CD4-positive, CD25-positive, alpha-beta regulatory T cell (primary cell): ENCODE measurements around the gene TMEM116. TPM values are rescaled to one million over a fixed set of nuclear protein-coding genes. Genes with fewer than 3 reads are reported as not detected.
A peak's percentile ranks its signal among the peaks of the same experiment; 100 is the strongest.
"Not testable (repeated sequence)": the region's sequence is repeated elsewhere in the genome, so short reads cannot be mapped to it uniquely, and the experiment has no call there.

ENCODE experiments used
- ATAC-seq, 2 donors: fragments of 150-1000 bp; cut with Tn5 transposase; one replicate each; pipeline ENCODE4 v1.10.0; 2021; ENCODE audit warnings: low read depth in 2 of 2, moderate number of reproducible peaks in 2 of 2, moderate library complexity in 1 of 2
- DNase-seq, 3 donors: peaks; one replicate each; pipeline versions ENCODE4 v3.0.0 to v3.0.0-alpha.2; 2012 to 2022; ENCODE audit warnings: mixed read lengths in 1 of 3
- H3K27ac ChIP-seq: one replicate; pipeline ENCODE4 v1.7.0; 2013; ENCODE audit warnings: mild to moderate bottlenecking, low read length; ENCODE audit not compliant: insufficient read depth, poor library complexity, severe bottlenecking
- H3K27me3 ChIP-seq: one replicate; pipeline ENCODE4 v1.7.0; 2013; ENCODE audit warnings: low read length; ENCODE audit not compliant: control insufficient read depth, insufficient read depth
- H3K36me3 ChIP-seq: one replicate; pipeline ENCODE4 v1.7.0; 2013; ENCODE audit warnings: mild to moderate bottlenecking, low read length, moderate library complexity; ENCODE audit not compliant: control insufficient read depth, insufficient read depth
- H3K4me1 ChIP-seq: 2 replicates; pipeline ENCODE4 v1.7.0; 2013; ENCODE audit warnings: mild to moderate bottlenecking, low read length; ENCODE audit not compliant: insufficient read depth, control insufficient read depth, poor library complexity, severe bottlenecking
- H3K4me3 ChIP-seq: one replicate; pipeline ENCODE4 v1.7.0; 2013; ENCODE audit warnings: low read depth, mild to moderate bottlenecking, low read length, moderate library complexity
- H3K9me3 ChIP-seq, 2 experiments: 1 replicate in 1 of 2; 2 replicates in 1 of 2; pipeline ENCODE4 v1.7.0; 2013; ENCODE audit warnings: low read length in 2 of 2, mild to moderate bottlenecking in 1 of 2, moderate library complexity in 1 of 2; ENCODE audit not compliant: control insufficient read depth in 2 of 2
- H3K27ac Mint-ChIP-seq, 3 donors: one replicate each; pipeline ENCODE4 v1.8.0; 2020 to 2022; ENCODE audit warnings: mild to moderate bottlenecking in 3 of 3, mixed read lengths in 3 of 3, moderate library complexity in 2 of 3
- H3K27me3 Mint-ChIP-seq: one replicate; pipeline ENCODE4 v1.8.0; 2022; ENCODE audit warnings: mild to moderate bottlenecking, mixed read lengths
- H3K36me3 Mint-ChIP-seq: one replicate; pipeline ENCODE4 v1.8.0; 2020; ENCODE audit warnings: mixed read lengths
- H3K4me1 Mint-ChIP-seq, 4 donors: one replicate each; pipeline ENCODE4 v1.8.0; 2020 to 2022; ENCODE audit warnings: mixed read lengths in 4 of 4, mild to moderate bottlenecking in 1 of 4
- H3K4me3 Mint-ChIP-seq, 4 donors: one replicate each; pipeline ENCODE4 v1.8.0; 2020 to 2022; ENCODE audit warnings: mild to moderate bottlenecking in 4 of 4, mixed read lengths in 4 of 4, moderate library complexity in 3 of 4
- H3K9me3 Mint-ChIP-seq, 7 donors: one replicate each; pipeline ENCODE4 v1.8.0; 2020 to 2022; ENCODE audit warnings: mixed read lengths in 7 of 7, mild to moderate bottlenecking in 3 of 7, moderate library complexity in 2 of 7
- polyA plus RNA-seq, 4 donors: library from polyadenylated mRNA; unstranded; fragments of 300-500 nt; fragmentation: Illumina TruSeq; gene quantifications; one replicate each; pipeline ENCODE4 v1.2.3, GENCODE V29; 2021
- total RNA-seq: library from RNA; stranded (reverse); gene quantifications from one replicate; pipeline ENCODE4 v1.2.3, GENCODE V29; 2022

The TMEM116 gene
- total and polyA plus RNA-seq, 5 donors from 2014 or later, result 20.2 to 38.4 (median 27.9) TPM

DNA sequence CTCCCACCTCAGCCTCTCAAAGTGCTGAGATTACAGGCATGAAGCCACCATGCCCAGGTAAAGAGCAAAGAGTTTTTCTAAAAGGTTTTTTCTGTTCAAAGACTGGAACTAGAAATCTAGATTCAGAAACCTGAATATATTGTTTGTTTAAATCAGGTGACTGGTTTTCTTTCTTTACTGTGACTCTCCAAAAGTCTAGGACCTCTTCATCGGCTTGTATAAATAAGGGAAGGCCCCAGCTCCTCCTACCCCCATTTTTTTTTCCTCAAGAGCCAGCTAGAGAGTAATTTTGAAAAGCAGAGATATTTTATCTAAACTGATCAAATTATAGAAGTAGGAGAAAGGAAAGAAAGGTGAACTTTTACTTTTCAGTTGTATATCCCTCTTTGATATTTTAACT is 48.0 kb downstream of the TMEM116 start:
- no peak overlapping the region for H3K27ac ChIP-seq
- no peak for ATAC-seq
- no peak for DNase-seq
- H3K4me1 ChIP-seq, result no peaks in the 10 kb centered on the region
- no peaks in the 10 kb centered on the region for H3K27me3 ChIP-seq
- H3K9me3 Mint-ChIP-seq, result peaks cover 0 to 14% (median 2%) of the 10 kb centered on the region in 7 donors
- H3K27ac Mint-ChIP-seq, result peak overlapping the region in 1 of 3 donors; percentile 8
- H3K27me3 Mint-ChIP-seq, result no peaks in the 10 kb centered on the region
- H3K36me3 ChIP-seq, result peaks cover 4% of the 10 kb centered on the region
- peaks cover 42% of the 10 kb centered on the region for H3K36me3 Mint-ChIP-seq
- peaks cover 0 to 30% (median 19%) of the 10 kb centered on the region in 4 donors for H3K4me1 Mint-ChIP-seq
- no peak overlapping the region for H3K4me3 ChIP-seq
- no peaks in the 10 kb centered on the region for H3K9me3 ChIP-seq
- no peak overlapping the region for H3K4me3 Mint-ChIP-seq

DNA sequence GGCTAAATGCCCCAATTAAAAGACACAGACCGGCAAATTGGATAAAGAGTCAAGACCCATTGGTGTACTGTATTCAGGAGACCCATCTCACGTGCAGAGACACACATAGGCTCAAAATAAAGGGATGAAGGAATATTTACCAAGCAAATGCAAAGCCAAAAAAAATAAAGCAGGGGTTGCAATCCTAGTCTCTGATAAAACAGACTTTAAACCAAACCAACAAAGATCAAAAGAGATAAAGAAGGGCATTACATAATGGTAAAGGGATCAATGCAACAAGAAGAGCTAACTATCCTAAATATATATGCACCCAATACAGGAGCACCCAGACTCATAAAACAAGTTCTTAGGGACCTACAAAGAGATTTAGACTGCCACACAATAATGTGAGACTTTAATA is 53.4 kb downstream of the TMEM116 start:
- H3K27me3 ChIP-seq, ATAC-seq, H3K9me3 ChIP-seq, H3K27ac ChIP-seq, H3K4me3 Mint-ChIP-seq, H3K27me3 Mint-ChIP-seq, DNase-seq, H3K4me3 ChIP-seq, H3K27ac Mint-ChIP-seq, H3K4me1 ChIP-seq: not testable (repeated sequence)
- H3K36me3 ChIP-seq, result peaks cover 19% of the 10 kb centered on the region
- peaks cover 12 to 21% (median 17%) of the 10 kb centered on the region in 4 donors for H3K4me1 Mint-ChIP-seq
- peaks cover 2 to 29% (median 4%) of the 10 kb centered on the region in 7 donors for H3K9me3 Mint-ChIP-seq
- peaks cover 57% of the 10 kb centered on the region for H3K36me3 Mint-ChIP-seq

DNA sequence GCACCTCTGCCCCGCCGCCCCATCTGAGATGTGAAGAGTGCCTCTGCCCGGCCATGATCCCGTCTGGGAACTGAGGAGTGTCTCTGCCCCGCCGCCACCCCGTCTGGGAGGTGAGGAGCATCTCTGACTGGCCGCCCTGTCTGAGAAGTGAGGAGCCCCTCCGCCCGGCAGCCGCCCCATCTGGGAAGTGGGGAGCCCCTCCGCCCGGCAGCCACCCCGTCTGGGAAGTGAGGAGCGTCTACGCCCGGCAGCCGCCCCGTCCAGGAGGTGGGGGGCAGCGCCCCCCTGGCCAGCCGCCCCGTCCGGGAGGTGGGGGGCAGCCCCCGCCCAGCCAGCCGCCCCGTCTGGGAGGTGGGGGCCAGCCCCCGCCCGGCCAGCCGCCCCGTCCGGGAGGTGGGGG is 55.7 kb downstream of the TMEM116 start:
- peaks cover 1 to 27% (median 4%) of the 10 kb centered on the region in 7 donors for H3K9me3 Mint-ChIP-seq
- not testable (repeated sequence) for DNase-seq, H3K27ac Mint-ChIP-seq

DNA sequence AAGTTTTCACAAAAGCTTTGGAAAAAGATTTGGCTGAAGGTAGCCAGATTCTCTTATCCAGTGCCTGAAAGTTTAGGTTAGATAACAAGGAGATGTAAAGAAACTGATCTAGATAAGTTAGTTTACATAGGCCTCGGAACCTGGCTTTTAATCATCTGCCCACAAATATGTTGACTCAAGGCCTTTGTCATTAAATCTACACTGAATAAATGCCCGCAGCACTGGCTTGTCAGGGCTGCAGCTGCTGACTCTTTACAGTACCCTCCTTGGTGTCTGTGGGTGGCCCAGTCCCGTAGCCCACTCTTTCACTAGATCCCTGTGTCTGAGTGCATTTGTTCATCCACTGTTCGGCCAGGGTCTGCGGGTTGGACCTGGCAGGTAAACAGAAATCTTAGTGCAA is 58.0 kb downstream of the TMEM116 start:
- Mint-ChIP-seq H3K9me3 (peaks cover 0 to 15% (median 6%) of the 10 kb centered on the region in 7 donors), H3K36me3 (peaks cover 45% of the 10 kb centered on the region), H3K4me1 (peaks cover 31 to 41% (median 35%) of the 10 kb centered on the region in 4 donors), H3K27ac (no peak overlapping the region), H3K27me3 (no peaks in the 10 kb centered on the region), H3K4me3 (no peak overlapping the region)
- Histone ChIP-seq H3K27ac (no peak overlapping the region), H3K9me3 (peaks cover 7% of the 10 kb centered on the region in 2 experiments), H3K4me3 (no peak overlapping the region), H3K4me1 (peaks cover 9% of the 10 kb centered on the region), H3K27me3 (no peaks in the 10 kb centered on the region), H3K36me3 (peaks cover 16% of the 10 kb centered on the region)
- ATAC-seq (no peak), DNase-seq (no peak)

More for the DNA sequence above, 55.7 kb downstream of the TMEM116 start:
- not testable (repeated sequence) for H3K4me3 Mint-ChIP-seq, H3K9me3 ChIP-seq, H3K27me3 Mint-ChIP-seq, H3K4me1 ChIP-seq, H3K4me3 ChIP-seq, ATAC-seq, H3K27ac ChIP-seq, H3K27me3 ChIP-seq
- H3K36me3 Mint-ChIP-seq, result peaks cover 60% of the 10 kb centered on the region
- peaks cover 19 to 28% (median 23%) of the 10 kb centered on the region in 4 donors for H3K4me1 Mint-ChIP-seq
- peaks cover 16% of the 10 kb centered on the region for H3K36me3 ChIP-seq

- H3K4me3 ChIP-seq, result no peak overlapping the region
- H3K4me1 ChIP-seq, result peaks cover 9% of the 10 kb centered on the region
- no peak overlapping the region for H3K27ac ChIP-seq
- peaks cover 16% of the 10 kb centered on the region for H3K36me3 ChIP-seq
- Mint-ChIP-seq H3K36me3 (peaks cover 32% of the 10 kb centered on the region), H3K27ac (no peak overlapping the region), H3K4me1 (peaks cover 24 to 36% (median 30%) of the 10 kb centered on the region in 4 donors), H3K4me3 (no peak overlapping the region), H3K9me3 (peaks cover 0 to 7% (median 2%) of the 10 kb centered on the region in 7 donors), H3K27me3 (no peaks in the 10 kb centered on the region)
- H3K27me3 ChIP-seq, result no peaks in the 10 kb centered on the region
- peaks cover 7% of the 10 kb centered on the region in 2 experiments for H3K9me3 ChIP-seq
- no peak for DNase-seq
- no peak for ATAC-seq
Measured at GRCh38 chr12:111953455-111953854, 59.5 kb downstream of the TMEM116 start.

DNA sequence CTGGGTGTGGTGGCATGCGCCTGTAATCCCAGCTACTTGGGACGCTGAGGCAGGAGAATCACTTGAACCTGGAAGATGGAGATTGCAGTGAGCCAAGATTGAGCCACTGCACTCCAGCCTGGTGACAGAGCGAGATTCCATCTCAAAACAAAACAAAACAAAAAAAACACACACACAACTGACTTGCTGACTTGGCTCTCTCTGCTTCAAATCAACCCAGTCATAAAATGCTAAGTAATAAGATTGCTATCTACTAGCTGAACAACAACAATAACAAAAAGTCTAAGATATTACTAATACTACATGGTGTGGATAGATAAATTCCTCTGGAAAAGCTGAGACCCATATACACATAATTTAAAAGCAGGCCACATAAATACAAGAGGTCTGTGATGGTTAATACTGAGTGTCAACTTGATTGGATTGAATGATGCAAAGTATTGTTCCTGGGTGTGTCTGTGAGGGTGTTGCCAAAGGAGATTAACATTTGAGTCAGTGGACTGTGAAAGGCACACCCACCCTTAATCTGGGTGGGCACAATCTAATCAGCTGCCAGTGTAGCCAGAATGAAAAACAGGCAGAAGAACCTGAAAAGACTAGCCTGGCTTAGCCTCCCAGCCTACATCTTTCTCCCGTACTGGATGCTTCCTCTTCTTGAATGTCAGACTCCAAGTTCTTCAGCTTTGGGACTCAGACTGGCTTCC is 60.7 kb downstream of the TMEM116 start:
- H3K9me3 ChIP-seq, H3K4me1 ChIP-seq, H3K27ac ChIP-seq, H3K27me3 Mint-ChIP-seq, H3K27me3 ChIP-seq, H3K4me3 Mint-ChIP-seq, H3K9me3 Mint-ChIP-seq, H3K4me3 ChIP-seq, ATAC-seq, DNase-seq: not testable (repeated sequence)
- peaks cover 16% of the 10 kb centered on the region for H3K36me3 ChIP-seq
- H3K27ac Mint-ChIP-seq, result peak overlapping the region in 2 of 3 donors; percentile 5 to 16
- peaks cover 22 to 38% (median 29%) of the 10 kb centered on the region in 4 donors for H3K4me1 Mint-ChIP-seq
- H3K36me3 Mint-ChIP-seq, result peaks cover 31% of the 10 kb centered on the region

DNA sequence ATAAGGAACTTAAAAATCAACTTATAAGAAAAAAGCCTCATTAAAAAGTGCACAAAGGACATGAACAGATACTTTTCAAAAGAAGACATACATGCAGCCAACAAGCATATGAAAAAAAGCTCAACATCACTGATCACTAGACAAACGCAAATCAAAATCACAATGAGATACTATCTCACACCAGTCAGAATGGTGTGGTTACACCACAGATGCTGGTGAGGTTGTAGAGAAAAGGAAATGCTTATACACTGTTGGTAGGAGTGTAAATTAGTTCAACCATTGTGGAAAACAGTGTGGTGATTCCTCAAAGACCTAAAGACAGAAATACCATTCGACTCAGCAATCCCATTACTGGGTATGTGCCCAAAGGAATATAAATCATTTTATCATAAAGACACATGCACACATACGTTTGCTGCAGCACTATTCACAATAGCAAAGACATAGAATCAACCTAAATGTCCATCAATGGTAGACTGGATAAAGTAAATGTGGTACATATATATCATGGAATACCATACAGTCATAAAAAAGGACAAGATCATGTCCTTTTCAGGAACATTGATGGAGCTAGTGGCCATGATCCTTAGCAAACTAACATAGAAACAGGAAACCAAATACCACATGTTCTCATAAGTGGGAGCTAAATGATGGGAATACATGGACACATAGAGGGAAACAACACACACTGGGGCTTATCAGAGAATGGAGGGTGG is 61.8 kb downstream of the TMEM116 start:
- Histone ChIP-seq H3K4me3 (peak overlapping the region; percentile 34), H3K36me3 (peaks cover 16% of the 10 kb centered on the region)
- not testable (repeated sequence) for H3K27ac ChIP-seq, H3K4me3 Mint-ChIP-seq, H3K27me3 Mint-ChIP-seq, H3K4me1 ChIP-seq, H3K9me3 ChIP-seq, H3K9me3 Mint-ChIP-seq, H3K27me3 ChIP-seq
- Mint-ChIP-seq H3K36me3 (peaks cover 29% of the 10 kb centered on the region), H3K4me1 (peaks cover 21 to 38% (median 29%) of the 10 kb centered on the region in 4 donors), H3K27ac (peak overlapping the region in 1 of 3 donors; percentile 31)
- ATAC-seq (peak; percentile 52 to 67), DNase-seq (peak in 2 of 3 donors; percentile 31 to 41)
